Thoracic aorta (tissue), 2 donors: ENCODE data around the gene MAP1A. TPM values are rescaled to one million over a fixed set of nuclear protein-coding genes. Genes with fewer than 3 reads are reported as not detected.
"Not testable (repeated sequence)": the region's sequence is repeated elsewhere in the genome, so short reads cannot be mapped to it uniquely, and the experiment has no call there.

ENCODE experiments used
- ATAC-seq: fragments of 150-250 bp; one replicate; pipeline ENCODE4 v1.8.0; 2017; ENCODE audit warnings: low read depth; ENCODE audit not compliant: insufficient number of reproducible peaks, low FRiP score
- DNase-seq: peaks from one replicate; pipeline ENCODE4 v3.0.0-alpha.2; 2020; ENCODE audit warnings: low spot score
- H3K27ac ChIP-seq, 2 donors: fragments of 200-600 bp; sonication (generic); 1 replicate in 1 of 2; 2 replicates in 1 of 2; pipeline ENCODE4 v1.5.1; 2016; ENCODE audit warnings: mild to moderate bottlenecking in 2 of 2, moderate library complexity in 2 of 2
- H3K27me3 ChIP-seq: fragments of 200-600 bp; sonication (generic); replicated peaks from 2 replicates; pipeline ENCODE4 v1.6.0; 2016; ENCODE audit warnings: mild to moderate bottlenecking; ENCODE audit not compliant: insufficient read depth
- H3K36me3 ChIP-seq: fragments of 200-600 bp; sonication (generic); one replicate; pipeline ENCODE4 v1.5.1; 2016
- H3K4me1 ChIP-seq, 2 donors: fragments of 200-600 bp; sonication (generic); 1 replicate in 1 of 2; 2 replicates in 1 of 2; pipeline versions ENCODE4 v1.5.1 to v1.6.0; 2016; ENCODE audit warnings: low read depth in 2 of 2, mild to moderate bottlenecking in 1 of 2; ENCODE audit not compliant: control insufficient read depth in 1 of 2
- H3K4me3 ChIP-seq: fragments of 200-600 bp; sonication (generic); 2 replicates; pipeline ENCODE4 v1.5.1; 2016; ENCODE audit warnings: mild to moderate bottlenecking
- H3K9me3 ChIP-seq: fragments of 200-600 bp; sonication (generic); 2 replicates; pipeline ENCODE4 v1.5.1; 2016
- total RNA-seq, 2 donors: library from RNA; depleted of rRNA; stranded (reverse); fragments of >200 nt; gene quantifications; one replicate each; pipeline versions ENCODE4 v1.1.0 to v1.2.3, GENCODE V29; 2016
- TF ChIP-seq, protein P1 (sequence below): fragments of 200-600 bp; sonication (generic); IDR thresholded peaks from one replicate; pipeline ENCODE4 v1.5.1; 2019; ENCODE audit warnings: antibody characterized with exemption

MAP1A gene
- total RNA-seq, 2 donors from 2014 or later: 29.8 to 39.4 TPM

DNA sequence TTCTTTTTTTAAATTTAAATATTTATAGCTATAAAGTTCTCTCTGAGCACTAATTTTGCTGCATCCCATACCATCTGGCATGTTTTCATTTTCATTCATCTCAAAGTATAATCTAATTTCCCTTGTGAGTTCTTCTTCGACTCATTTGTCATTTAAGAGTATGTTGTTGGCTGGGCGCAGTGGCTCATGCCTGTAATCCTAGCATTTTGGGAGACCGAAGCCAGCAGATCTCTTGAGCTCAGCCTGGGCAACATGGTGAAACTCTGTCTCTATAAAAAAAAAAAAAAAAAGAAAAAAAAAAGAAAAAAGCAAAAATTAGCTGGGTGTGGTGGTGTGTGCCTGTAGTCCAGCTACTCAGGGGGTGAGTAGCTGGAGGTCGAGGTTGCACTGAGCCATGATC is 34.8 kb downstream of the MAP1A start:
- H3K27ac ChIP-seq: no peak overlapping the region
- TF ChIP-seq, protein P1, sequence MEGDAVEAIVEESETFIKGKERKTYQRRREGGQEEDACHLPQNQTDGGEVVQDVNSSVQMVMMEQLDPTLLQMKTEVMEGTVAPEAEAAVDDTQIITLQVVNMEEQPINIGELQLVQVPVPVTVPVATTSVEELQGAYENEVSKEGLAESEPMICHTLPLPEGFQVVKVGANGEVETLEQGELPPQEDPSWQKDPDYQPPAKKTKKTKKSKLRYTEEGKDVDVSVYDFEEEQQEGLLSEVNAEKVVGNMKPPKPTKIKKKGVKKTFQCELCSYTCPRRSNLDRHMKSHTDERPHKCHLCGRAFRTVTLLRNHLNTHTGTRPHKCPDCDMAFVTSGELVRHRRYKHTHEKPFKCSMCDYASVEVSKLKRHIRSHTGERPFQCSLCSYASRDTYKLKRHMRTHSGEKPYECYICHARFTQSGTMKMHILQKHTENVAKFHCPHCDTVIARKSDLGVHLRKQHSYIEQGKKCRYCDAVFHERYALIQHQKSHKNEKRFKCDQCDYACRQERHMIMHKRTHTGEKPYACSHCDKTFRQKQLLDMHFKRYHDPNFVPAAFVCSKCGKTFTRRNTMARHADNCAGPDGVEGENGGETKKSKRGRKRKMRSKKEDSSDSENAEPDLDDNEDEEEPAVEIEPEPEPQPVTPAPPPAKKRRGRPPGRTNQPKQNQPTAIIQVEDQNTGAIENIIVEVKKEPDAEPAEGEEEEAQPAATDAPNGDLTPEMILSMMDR: no peak
- ATAC-seq (no peak), DNase-seq (no peak)
- H3K27me3 ChIP-seq: no peaks in the 10 kb centered on the region
- no peaks in the 10 kb centered on the region for H3K9me3 ChIP-seq
- H3K36me3 ChIP-seq: no peaks in the 10 kb centered on the region
- no peak overlapping the region for H3K4me3 ChIP-seq
- H3K4me1 ChIP-seq: no peaks in the 10 kb centered on the region

DNA sequence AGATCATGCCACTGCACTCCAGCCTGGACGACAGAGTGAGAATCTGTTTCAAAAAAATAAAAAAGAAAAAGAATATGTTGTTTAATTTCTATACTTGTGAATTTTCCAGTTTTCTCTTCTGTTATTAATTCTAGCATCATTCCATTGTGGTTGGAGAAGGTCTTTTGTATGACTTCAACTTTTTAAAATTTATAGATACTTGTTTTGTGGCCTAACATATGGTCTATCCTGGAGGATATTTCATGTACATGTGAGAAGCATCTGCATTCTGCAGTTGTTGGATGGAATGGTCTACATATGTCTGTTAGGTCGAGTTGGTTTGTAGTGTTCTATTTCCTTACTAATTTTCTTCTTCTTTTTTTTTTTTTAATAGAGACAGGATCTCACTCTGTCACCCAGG is 35.6 kb downstream of the MAP1A start:
- H3K9me3 ChIP-seq: no peaks in the 10 kb centered on the region
- no peak overlapping the region for H3K4me3 ChIP-seq
- TF ChIP-seq, protein P1: no peak
- H3K36me3 ChIP-seq: peaks cover under 1% of the 10 kb centered on the region
- no peaks in the 10 kb centered on the region for H3K4me1 ChIP-seq
- DNase-seq (no peak), ATAC-seq (no peak)
- H3K27me3 ChIP-seq: no peaks in the 10 kb centered on the region
- no peak overlapping the region for H3K27ac ChIP-seq

DNA sequence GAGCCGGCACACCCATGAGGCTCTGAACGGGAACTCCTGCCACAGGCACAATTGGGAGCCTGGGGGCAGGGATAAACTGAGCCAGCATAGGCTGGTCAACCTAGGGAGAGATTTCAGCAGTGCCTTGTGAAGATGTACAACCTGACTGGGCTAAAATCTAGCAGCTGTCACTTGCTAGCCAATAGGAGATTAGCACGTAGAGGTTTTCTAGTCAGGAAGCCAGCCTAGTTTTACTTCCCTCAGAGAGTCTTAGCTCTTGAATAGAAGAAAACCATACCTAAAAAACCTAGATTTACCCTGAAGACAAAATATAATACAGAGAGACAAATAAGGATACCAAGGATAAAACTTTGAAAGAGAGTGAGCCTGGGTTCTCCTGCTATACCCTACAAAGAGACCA is 45.3 kb downstream of the MAP1A start:
- not testable (repeated sequence) for H3K9me3 ChIP-seq, DNase-seq, H3K27me3 ChIP-seq, H3K27ac ChIP-seq, ATAC-seq, H3K4me3 ChIP-seq, H3K4me1 ChIP-seq, H3K36me3 ChIP-seq

DNA sequence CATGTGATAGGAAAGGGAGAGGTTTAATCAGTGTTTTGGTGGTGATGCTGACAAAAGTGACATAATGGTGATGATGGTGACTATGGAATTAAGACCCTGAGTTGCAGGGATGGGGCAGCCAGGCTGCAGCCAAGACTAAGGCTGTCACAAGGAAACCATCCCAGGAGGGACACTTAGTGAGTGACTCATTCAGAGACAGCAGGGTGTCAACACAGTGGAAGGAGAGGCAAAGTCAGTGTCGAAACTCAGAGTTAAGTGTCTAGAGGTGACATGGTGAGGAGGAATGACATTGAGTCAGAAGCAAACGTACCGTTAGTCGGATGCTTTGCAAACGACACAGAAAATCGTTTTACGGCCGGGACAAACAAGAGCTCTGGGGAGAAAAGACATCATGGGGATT is 46.4 kb downstream of the MAP1A start:
- ATAC-seq, DNase-seq, H3K27me3 ChIP-seq, H3K4me1 ChIP-seq, H3K36me3 ChIP-seq, H3K9me3 ChIP-seq, H3K4me3 ChIP-seq, H3K27ac ChIP-seq: not testable (repeated sequence)

DNA sequence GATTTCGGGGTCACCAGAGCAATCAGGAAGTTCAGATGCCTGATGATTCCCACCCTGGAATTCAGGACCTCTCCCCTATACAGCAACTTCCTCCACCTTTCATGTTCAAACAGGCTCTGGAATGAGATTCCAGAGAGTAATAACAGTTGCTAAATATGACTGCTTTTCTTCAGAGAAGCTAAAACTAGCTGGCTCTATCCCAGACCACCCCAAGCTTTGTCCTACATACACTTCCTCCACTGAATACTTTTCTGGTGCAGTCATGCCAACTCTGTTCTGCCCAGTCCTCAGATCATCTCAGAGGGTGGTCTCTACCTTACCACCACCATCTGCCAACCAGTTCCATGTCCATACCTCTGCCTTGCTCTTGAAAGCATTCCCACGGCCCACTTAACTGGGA is 49.2 kb downstream of the MAP1A start:
- ATAC-seq, DNase-seq, H3K27ac ChIP-seq, H3K4me3 ChIP-seq, H3K4me1 ChIP-seq, H3K27me3 ChIP-seq, H3K36me3 ChIP-seq, H3K9me3 ChIP-seq: not testable (repeated sequence)

DNA sequence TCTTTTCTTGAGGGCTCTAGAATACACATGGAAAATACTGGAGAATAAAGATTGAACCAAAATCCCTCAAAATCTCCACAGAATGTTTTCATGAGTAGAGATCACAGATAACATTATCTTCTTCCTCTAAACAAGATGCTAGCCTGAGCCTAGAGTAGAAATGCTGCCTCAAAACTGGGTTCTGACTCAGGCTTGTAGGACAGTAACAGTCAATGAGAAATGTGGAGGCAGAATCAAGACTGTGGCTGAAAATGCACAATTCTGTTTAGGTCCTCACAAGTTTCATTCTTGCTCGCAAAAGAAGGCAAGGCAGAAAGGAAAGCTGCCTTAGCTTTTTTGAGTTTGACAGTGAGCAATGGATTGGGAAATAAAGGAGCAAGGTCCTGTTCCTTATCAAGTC is 57.2 kb downstream of the MAP1A start:
- not testable (repeated sequence) for ATAC-seq, H3K4me3 ChIP-seq, H3K27ac ChIP-seq, H3K9me3 ChIP-seq, H3K36me3 ChIP-seq, DNase-seq, H3K4me1 ChIP-seq, H3K27me3 ChIP-seq

Other genes with a start within 250 kb of the MAP1A start
- gene TGM7, start 215.4 kb upstream of the MAP1A start, total RNA-seq: not detected
- 1 to 10 TPM; 5.3 to 7.7 TPM for gene LCMT2, start 187.0 kb upstream of the MAP1A start, total RNA-seq
- 10 to 100 TPM; 13.9 to 19.1 TPM for gene ZSCAN29, start 146.6 kb upstream of the MAP1A start, total RNA-seq
- gene TUBGCP4, start 146.5 kb upstream of the MAP1A start, total RNA-seq: 10 to 100 TPM; 18.8 to 36.0 TPM
- 10 to 100 TPM; 23.2 to 31.5 TPM for gene TP53BP1, start 24.5 kb upstream of the MAP1A start, total RNA-seq
- 10 to 100 TPM; 43.5 to 61.2 TPM for gene PPIP5K1, start 72.6 kb downstream of the MAP1A start, total RNA-seq
- not detected for gene CKMT1B, start 76.4 kb downstream of the MAP1A start, total RNA-seq
- 1 to 10 TPM; 1.1 to 1.2 TPM for gene STRC, start 101.2 kb downstream of the MAP1A start, total RNA-seq
- 1 to 10 TPM; 3.0 to 5.2 TPM for gene CATSPER2, start 131.2 kb downstream of the MAP1A start, total RNA-seq
- not detected for gene CKMT1A, start 176.3 kb downstream of the MAP1A start, total RNA-seq
- gene PDIA3, start 228.8 kb downstream of the MAP1A start, total RNA-seq: 100 to 1,000 TPM; 136 to 144 TPM